Measurements from ENCODE around the gene ETFRF1. TPM values are rescaled to one million over a fixed set of nuclear protein-coding genes. Genes with fewer than 3 reads are reported as not detected.

The ETFRF1 gene
- total RNA-seq (2022; extraction: Qiagen RNA extraction), result 7.8 to 11.9 TPM (median 8.9 TPM) in 5 replicates

GRCh38 chr12:25195056-25195971 is at the start of gene ETFRF1, which contains the start of gene DNAI7:
Gene ETFRF1 (plus strand): TSS chr12:25195237. CDS start chr12:25203957, 8,720 bp downstream.
Gene DNAI7 (minus strand): TSS chr12:25195160. CDS start chr12:25195078, 82 bp downstream.

DNA sequence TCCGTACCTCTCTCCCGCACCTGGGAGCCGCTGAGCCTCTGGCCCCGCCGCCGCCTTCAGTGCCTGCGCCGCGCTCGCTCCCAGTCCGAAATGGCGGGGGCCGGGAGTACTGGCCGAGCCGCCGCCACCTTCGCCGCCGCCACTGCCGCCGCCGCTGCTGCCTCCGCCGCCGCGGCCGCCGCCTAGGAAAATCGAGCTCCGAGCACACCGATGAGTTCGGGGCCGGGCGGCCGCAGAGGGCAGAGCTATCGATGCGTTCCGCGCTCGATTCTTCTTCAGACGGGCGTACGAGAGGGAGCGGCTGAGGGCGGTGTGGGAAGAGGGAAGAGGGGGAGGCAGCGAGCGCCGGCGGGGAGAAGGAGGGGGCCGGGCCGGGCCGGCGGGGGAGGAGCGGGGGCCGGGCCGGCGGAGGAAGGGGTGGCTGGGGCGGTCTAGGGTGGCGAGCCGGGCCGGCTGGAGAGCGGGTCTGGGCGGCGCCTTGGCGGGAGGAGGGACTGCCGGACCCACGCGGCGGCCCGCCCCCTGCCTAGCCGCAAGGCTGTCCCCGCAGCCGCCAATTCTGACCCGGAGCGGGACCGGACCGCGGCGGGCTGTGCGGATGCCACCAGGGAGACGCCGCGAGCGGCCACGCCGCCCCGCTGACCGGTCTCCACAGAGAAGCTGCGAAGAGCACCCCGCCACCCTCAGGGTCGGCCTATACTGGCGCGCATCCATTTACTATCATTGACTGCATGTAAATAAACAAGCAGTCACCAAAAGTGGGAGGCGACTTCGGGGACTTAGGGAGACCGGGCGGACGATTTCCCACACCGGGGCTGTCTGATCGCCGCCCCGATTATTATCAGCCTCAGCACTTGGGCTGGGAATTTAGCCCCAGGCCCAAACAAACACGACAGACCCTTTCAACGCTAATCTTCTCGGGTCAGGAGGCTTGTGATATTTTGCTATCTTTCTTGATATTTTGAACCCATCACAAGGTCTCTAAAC is 56.0 kb downstream of the ETFRF1 start, which contains the start of gene KRAS:
Gene KRAS (minus strand): TSS at position 186 of the 987 bp plus-strand sequence.

Other genes with a start within 250 kb of the ETFRF1 start
- 8.3 to 14.8 TPM (median 12.5 TPM) in 5 replicates for gene BCAT1, start 246.1 kb upstream of the ETFRF1 start, total RNA-seq (2022; extraction: Qiagen RNA extraction)
- gene DNAI7, start 77 bp upstream of the ETFRF1 start, total RNA-seq (2022; extraction: Qiagen RNA extraction), result 0.06 to 0.16 TPM (median 0.14 TPM) in 5 replicates
- gene KRAS, start 55.7 kb downstream of the ETFRF1 start, total RNA-seq (2022; extraction: Qiagen RNA extraction), result 12.5 to 18.0 TPM (median 16.4 TPM) in 5 replicates

All from A549 treated with dexamethasone at 1 μM for 4 hours (cell line).